NOMO-1 treated with dmso at 0.1 percent for 144 hours (cell line): Measurements from ENCODE around the gene AHRR.
"Not testable (repeated sequence)": the region's sequence is repeated elsewhere in the genome, so short reads cannot be mapped to it uniquely, and the experiment has no call there.

Source experiments
- DNase-seq: peaks from one replicate; lab custom pipeline; 2025; ENCODE audit not compliant: unreplicated experiment; lab: John Stamatoyannopoulos, UW

AHRR gene

DNA sequence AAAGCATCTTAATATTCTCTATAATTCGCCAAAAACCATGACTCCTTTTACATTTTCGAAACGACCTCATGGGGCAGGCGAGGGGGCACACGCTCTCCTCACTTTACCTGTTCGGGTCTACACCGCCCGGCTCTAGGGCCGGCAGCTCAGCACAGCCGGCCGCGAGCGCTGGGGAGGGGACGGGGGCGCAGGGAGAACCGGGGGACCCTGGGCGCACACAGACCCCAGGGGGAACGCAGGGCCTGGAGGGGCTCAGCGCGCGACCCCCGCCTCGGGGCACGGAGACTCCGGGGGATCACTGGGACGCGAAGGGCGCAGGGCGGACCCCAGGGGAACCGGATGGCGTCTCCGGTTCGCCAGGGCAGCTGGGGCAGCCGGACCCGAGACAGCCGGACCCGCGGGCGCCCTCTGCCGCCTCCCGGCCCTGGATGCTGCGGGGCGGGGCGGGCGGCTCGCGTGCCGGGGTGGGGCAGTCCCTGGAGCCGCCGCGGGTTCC, at the start of gene AHRR:
Gene AHRR, plus strand, starts transcription at position 485 of the 496 bp plus-strand sequence. CDS start 22,189 bp downstream, outside the sequence.
- DNase-seq, result peak; percentile 78

- DNase-seq, result not testable (repeated sequence)
Observed at GRCh38 chr5:271828-272167, 49.7 kb upstream of the AHRR start.

- not testable (repeated sequence) for DNase-seq
Observed at GRCh38 chr5:273091-273490, 48.4 kb upstream of the AHRR start.

GRCh38 chr5:273491-273890, 48.0 kb upstream of the AHRR start:
- DNase-seq, result not testable (repeated sequence)

- DNase-seq, result not testable (repeated sequence)
Observed at GRCh38 chr5:274346-274745, 47.2 kb upstream of the AHRR start.

DNA sequence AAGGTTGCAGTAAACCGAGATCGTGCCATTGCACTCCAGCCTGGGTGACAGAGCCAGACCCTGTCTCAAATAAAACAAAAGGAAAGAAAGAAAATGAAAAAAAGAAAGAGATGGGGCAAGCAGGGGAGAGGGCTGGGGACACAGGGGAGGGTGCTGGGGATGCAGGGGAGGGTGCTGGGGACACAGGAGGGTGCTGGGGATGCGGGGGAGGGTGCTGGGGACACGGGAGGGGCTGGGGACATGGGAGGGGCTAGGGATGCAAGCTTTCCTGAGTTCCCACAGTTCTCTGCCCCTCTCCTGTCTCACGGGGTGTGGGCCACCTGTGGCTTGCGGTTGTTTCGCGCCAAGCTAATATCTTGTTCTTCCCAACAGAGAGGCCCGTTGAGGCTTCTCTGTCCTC, 42.9 kb upstream of the AHRR start:
- no peak for DNase-seq

GRCh38 chr5:279051-279665, 42.4 kb upstream of the AHRR start:
- DNase-seq, result not testable (repeated sequence)

DNA sequence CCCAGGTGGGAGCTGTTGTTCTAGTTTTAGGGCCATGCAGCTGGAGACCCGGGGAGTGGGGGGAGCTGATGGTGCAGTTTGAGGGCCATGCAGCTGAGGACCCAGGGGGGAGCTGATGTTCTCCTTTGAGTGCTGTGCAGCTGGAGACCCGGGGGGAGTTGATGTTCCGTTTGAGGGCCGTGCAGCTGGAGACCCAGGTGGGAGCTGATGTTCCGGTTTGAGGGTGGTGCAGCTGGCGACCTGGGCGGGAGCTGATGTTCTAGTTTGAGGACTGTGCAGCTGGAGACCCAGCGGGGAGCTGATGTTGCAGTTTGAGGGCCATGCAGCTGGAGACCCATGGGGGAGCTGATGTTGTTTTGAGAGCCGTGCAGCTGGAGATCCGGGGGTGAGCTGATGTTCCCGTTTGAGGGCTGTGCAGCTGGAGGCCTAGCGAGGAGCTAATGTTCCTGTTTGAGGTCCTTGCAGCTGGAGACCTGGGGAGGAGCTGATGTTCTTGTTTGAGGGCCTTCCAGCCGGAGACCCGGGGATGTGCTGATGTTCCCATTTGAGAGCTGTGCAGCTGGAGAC, 35.4 kb upstream of the AHRR start:
- no peak for DNase-seq

- not testable (repeated sequence) for DNase-seq
Observed at GRCh38 chr5:290200-290599, 31.3 kb upstream of the AHRR start.

- DNase-seq, result not testable (repeated sequence)
Observed at GRCh38 chr5:291345-291744, 30.2 kb upstream of the AHRR start.

GRCh38 chr5:294788-295187, 26.7 kb upstream of the AHRR start:
- DNase-seq, result not testable (repeated sequence)

- not testable (repeated sequence) for DNase-seq
Observed at GRCh38 chr5:296207-296606, 25.3 kb upstream of the AHRR start.

DNA sequence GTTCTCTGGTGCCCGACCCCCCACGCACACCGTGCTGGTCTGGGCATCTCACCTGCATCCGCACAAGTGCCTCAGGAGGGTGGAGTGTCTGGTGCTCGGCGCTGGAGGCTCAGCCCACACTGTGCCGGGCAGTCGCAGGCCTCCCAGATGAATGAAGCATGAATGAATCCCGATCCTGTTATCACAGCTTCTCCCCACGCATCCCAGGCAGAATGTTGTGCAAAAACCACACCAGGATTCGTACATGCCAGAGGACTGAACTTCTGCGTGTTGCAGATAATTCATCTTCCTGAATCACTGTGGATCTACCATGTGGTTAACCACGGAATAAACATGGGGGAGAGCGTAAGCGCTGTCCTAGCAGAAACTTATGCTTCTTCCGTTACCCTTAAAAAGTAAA, 24.6 kb upstream of the AHRR start:
- not testable (repeated sequence) for DNase-seq

GRCh38 chr5:297448-297847, 24.1 kb upstream of the AHRR start:
- not testable (repeated sequence) for DNase-seq

GRCh38 chr5:297991-298736, 23.4 kb upstream of the AHRR start:
- DNase-seq, result not testable (repeated sequence)

- DNase-seq, result no peak
Observed at GRCh38 chr5:298737-299125, 22.8 kb upstream of the AHRR start.

GRCh38 chr5:299921-300320, 21.6 kb upstream of the AHRR start:
- not testable (repeated sequence) for DNase-seq

DNA sequence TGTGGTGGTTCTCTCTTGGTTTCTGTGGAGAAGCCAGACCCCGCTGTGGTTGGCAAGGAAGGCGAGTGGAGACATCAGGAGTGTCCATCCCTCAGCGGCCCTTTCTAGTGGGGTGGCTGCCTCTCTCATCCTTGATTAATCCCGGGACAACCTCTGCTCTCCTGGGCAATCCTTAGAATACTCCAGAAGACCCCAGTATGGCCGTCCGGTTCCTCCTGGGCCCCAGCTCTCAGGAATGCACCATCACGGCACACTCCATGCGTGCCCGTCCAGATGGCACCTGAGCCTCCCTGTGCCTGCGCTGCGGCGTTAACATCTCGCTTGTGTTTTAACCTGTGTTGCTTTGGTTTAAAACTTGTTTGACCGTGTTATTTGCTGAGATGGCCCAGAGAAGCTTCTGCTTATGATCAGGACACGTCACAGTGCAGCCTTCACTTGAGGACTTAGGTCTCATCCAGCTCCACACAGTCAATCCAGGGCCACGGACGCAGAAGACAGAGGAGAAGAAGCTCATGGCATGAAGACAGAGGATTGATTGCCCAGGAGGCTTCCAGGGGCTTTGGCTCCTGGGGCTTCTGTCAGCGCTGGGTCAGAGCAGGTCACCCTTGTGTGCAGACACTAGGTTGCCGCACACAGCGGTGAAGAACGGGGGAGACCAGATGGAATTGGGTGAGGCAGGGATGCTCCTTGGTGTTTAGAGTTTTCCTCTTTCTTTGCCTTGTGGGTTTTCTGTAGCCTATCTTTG, 20.7 kb upstream of the AHRR start:
- not testable (repeated sequence) for DNase-seq

GRCh38 chr5:302416-302815, 19.1 kb upstream of the AHRR start:
- DNase-seq, result not testable (repeated sequence)

- DNase-seq, result no peak
Observed at GRCh38 chr5:302966-303365, 18.5 kb upstream of the AHRR start.

DNA sequence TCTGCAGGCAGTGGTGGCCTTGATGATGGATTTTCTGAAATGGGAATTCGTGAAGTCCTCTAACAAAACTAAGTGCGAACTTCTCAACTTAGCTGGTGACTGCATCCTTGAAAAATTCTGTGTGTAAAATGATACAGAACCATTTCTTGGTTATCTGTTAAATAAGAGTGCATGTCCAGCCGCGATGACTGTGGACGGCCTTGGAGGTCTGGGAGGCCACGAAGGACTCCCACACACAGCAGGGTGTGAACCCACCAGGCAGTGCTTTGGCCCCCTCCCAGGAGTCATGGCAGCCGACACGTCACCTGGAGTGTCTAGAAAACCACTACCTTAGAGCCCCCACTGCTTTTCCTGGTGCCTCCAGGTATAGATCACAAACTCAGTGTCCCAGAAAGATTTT, 17.8 kb upstream of the AHRR start:
- DNase-seq, result not testable (repeated sequence)
